Activated CD4-positive, alpha-beta T cell treated with anti-CD3 and anti-CD28 coated beads for 24 hours (primary cell): Measurements from ENCODE around the gene POTEE.
"Not testable (repeated sequence)": the region's sequence is repeated elsewhere in the genome, so short reads cannot be mapped to it uniquely, and the experiment has no call there.

Experiments
- DNase-seq, 2 donors: peaks; one replicate each; pipeline ENCODE4 v3.0.0-alpha.2; 2020; ENCODE audit warnings: low read depth in 2 of 2

The POTEE gene

GRCh38 chr2:131209030-131209772, at the start of gene POTEE:
TSS of gene POTEE (plus strand) at chr2:131209536. CDS start at chr2:131218403, 8,867 bp downstream.
- DNase-seq, result not testable (repeated sequence)

GRCh38 chr2:131165562-131165961, 43.8 kb upstream of the POTEE start:
- DNase-seq, result not testable (repeated sequence)

GRCh38 chr2:131168538-131168937, 40.8 kb upstream of the POTEE start:
- no peak for DNase-seq

GRCh38 chr2:131178050-131178449, 31.3 kb upstream of the POTEE start:
- DNase-seq, result not testable (repeated sequence)

GRCh38 chr2:131178721-131179418, 30.5 kb upstream of the POTEE start:
- DNase-seq, result not testable (repeated sequence)

- not testable (repeated sequence) for DNase-seq
These were observed 27.9 kb upstream of the POTEE start for GRCh38 chr2:131181451-131181850.

- not testable (repeated sequence) for DNase-seq
These were observed 15.9 kb upstream of the POTEE start for GRCh38 chr2:131193421-131193820.

GRCh38 chr2:131196186-131196585, 13.2 kb upstream of the POTEE start:
- not testable (repeated sequence) for DNase-seq

GRCh38 chr2:131201098-131201497, 8.2 kb upstream of the POTEE start:
- no peak for DNase-seq

GRCh38 chr2:131207839-131208238, 1.5 kb upstream of the POTEE start:
- not testable (repeated sequence) for DNase-seq

- not testable (repeated sequence) for DNase-seq
These were observed 403 bp downstream of the POTEE start for GRCh38 chr2:131209773-131210104.

- not testable (repeated sequence) for DNase-seq
These were observed 1.3 kb downstream of the POTEE start for GRCh38 chr2:131210434-131211211.

- not testable (repeated sequence) for DNase-seq
These were observed 8.1 kb downstream of the POTEE start for GRCh38 chr2:131217238-131217986.

- DNase-seq, result not testable (repeated sequence)
These were observed 26.5 kb downstream of the POTEE start for GRCh38 chr2:131235543-131236449.
